Fibroblast of pulmonary artery (primary cell): ENCODE results near the gene MAGEB4.

Source experiments
- DNase-seq: peaks from one replicate; pipeline ENCODE4 v3.0.0-alpha.2; 2010; ENCODE audit warnings: low read depth
- H3K4me3 ChIP-seq: replicated peaks from 2 replicates; pipeline ENCODE4 v1.5.1; 2011; ENCODE audit warnings: low read depth, mild to moderate bottlenecking, control low read depth, low read length, moderate library complexity
- CTCF ChIP-seq: IDR thresholded peaks from 2 replicates; pipeline ENCODE4 v1.5.1; 2011; ENCODE audit warnings: mild to moderate bottlenecking, control low read depth, low read length, inconsistent platforms; ENCODE audit errors: missing control alignments

The MAGEB4 gene

GRCh38 chrX:30259927-30260326, 18.1 kb downstream of the MAGEB4 start:
- DNase-seq = no peak

DNA sequence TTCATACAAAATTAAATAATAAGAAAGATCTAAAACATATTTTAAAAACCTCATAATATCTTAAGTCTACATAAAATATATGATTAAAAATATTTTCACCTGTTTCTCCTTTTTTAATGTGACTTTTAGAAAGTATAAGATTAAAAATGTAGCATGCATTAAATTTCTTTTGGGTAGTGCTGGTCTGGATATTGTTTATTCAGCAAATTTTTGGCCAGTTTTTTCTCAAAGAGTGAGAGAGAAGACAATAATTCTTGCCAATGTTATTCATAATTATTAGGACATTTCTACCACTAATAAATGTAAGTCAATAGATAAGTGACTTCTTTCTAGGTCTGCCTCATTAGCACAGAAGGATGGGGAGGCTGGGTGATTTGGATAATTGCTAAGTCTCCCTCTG, 19.2 kb downstream of the MAGEB4 start:
- TF ChIP-seq CTCF = no peak
- no peak overlapping the region for H3K4me3 ChIP-seq
- no peak for DNase-seq

More at GRCh38 chrX:30259927-30260326, 18.1 kb downstream of the MAGEB4 start:
- H3K4me3 ChIP-seq = no peak overlapping the region
- no peak for TF ChIP-seq CTCF

- no peak overlapping the region for H3K4me3 ChIP-seq
- TF ChIP-seq CTCF = no peak
- DNase-seq = no peak
Measured at GRCh38 chrX:30262763-30263162, 21.0 kb downstream of the MAGEB4 start.

DNA sequence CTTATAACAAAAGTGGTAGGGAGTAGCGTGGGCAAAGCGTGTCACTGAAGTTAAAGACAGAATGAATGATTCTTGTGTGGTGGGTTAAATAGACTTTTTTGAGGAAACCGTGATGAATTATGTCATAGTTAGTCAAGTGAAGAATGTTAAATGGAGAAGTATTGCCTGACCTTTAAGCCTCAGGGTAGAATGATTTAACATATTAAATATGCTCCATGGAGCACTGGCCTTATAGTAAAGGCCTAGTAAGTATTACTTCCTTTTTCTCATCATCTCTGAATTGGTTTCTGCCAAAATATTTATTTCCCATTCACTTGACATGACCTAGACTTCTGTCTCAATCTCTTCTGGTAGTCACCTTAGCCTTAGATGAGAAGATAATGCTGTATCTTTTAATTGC, 28.8 kb downstream of the MAGEB4 start:
- H3K4me3 ChIP-seq = no peak overlapping the region
- no peak for TF ChIP-seq CTCF
- DNase-seq = no peak

GRCh38 chrX:30275498-30275897, 33.7 kb downstream of the MAGEB4 start:
- DNase-seq = peak; percentile 29
- H3K4me3 ChIP-seq = no peak overlapping the region
- peak; percentile 31 for TF ChIP-seq CTCF

DNA sequence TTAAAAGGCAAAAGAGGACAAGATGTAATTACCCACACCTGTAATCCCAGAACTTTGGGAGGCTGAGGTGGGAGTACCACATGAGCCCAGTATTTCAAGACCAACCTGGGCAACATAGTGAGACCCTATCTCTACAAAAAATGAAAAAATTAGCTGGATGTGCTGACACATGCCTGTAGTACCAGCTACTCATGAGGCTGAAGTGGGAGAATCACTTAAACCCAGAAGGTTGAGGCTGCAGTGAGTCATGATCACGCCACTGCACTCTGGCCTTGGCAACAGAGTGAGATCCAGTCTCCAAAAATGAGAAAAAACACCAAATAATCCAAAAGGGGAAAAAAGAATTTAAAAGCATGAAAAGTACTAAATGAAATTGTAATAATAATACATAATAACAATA, 36.6 kb downstream of the MAGEB4 start:
- DNase-seq = peak; percentile 34
- TF ChIP-seq CTCF = no peak
- H3K4me3 ChIP-seq = no peak overlapping the region

DNA sequence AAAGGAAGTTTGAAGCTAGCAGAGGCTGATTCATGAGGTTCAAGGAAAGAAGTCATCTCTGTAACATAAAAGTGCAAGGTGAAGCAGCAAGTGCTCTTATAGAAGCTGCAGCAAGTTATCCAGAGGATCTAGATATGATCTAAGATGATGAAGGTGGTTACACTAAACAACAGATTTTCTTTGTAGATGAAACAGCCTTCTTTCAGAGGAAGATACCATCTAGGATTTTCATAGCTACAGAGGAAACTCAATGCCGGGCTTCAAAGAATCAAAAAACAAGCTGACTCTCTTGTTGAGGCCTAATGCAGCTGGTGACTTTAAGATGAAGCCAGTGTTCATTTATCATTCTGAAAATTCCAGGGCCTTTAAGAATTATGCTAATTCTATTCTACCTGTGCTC, 38.6 kb downstream of the MAGEB4 start:
- no peak overlapping the region for H3K4me3 ChIP-seq
- DNase-seq = no peak
- no peak for TF ChIP-seq CTCF
